H1 (cell line): ENCODE measurements around the gene CAMTA1. TPM values are rescaled to one million over a fixed set of nuclear protein-coding genes. Genes with fewer than 3 reads are reported as not detected.

Source experiments
- CTCF ChIA-PET: fragments of 300-600 bp; sonication (Branson Sonifier 250); formaldehyde crosslinking; loops from one replicate; lab custom pipeline; 2021; ENCODE audit not compliant: partially characterized antibody; lab: Charles Lee
- POLR2A ChIA-PET: fragments of 300-600 bp; sonication (Branson Sonifier 250); formaldehyde crosslinking; loops from one replicate; lab custom pipeline; 2021; ENCODE audit warnings: inconsistent platforms; ENCODE audit not compliant: partially characterized antibody; lab: Charles Lee
- DNase-seq, 2 experiments: peaks; one replicate each; pipeline versions ENCODE4 v3.0.0 to v3.0.0-alpha.2; 2010 to 2022; ENCODE audit warnings: low spot score in 2 of 2, low read depth in 1 of 2, mixed read lengths in 1 of 2
- FAIRE-seq: peaks from 2 replicates; lab custom pipeline; 2011; peaks lifted over from hg19 to GRCh38; lab: Jason Lieb, UNC
- H2AFZ ChIP-seq: 2 replicates; pipeline ENCODE4 v1.8.1; 2012; ENCODE audit warnings: low read length, inconsistent platforms
- H2AK5ac ChIP-seq: 2 replicates; pipeline ENCODE4 v1.6.1; 2013; ENCODE audit warnings: low read depth, low read length
- H2BK120ac ChIP-seq: replicated peaks from 2 replicates; pipeline ENCODE3; 2013; ENCODE audit warnings: low read depth, low read length, inconsistent platforms
- H2BK12ac ChIP-seq: 2 replicates; pipeline ENCODE4 v1.6.1; 2013; ENCODE audit warnings: low read depth, low read length
- H2BK15ac ChIP-seq: 2 replicates; pipeline ENCODE4 v1.6.1; 2013; ENCODE audit warnings: low read length
- H2BK20ac ChIP-seq: 2 replicates; pipeline ENCODE4 v1.6.1; 2013; ENCODE audit warnings: low read length
- H2BK5ac ChIP-seq: 2 replicates; pipeline ENCODE4 v1.6.1; 2013; ENCODE audit warnings: low read depth, low read length
- H3K14ac ChIP-seq: 2 replicates; pipeline ENCODE4 v1.6.1; 2013; ENCODE audit warnings: inconsistent platforms; ENCODE audit not compliant: insufficient read length
- H3K18ac ChIP-seq: 2 replicates; pipeline ENCODE4 v1.6.1; 2013; ENCODE audit warnings: low read length; ENCODE audit errors: extremely low read depth
- H3K23ac ChIP-seq: 2 replicates; pipeline ENCODE4 v1.6.1; 2013; ENCODE audit warnings: inconsistent platforms; ENCODE audit not compliant: insufficient read length
- H3K23me2 ChIP-seq: 2 replicates; pipeline ENCODE4 v1.6.1; 2013; ENCODE audit warnings: low read depth, low read length
- H3K27ac ChIP-seq: 2 replicates; pipeline ENCODE4 v1.6.1; 2011; ENCODE audit warnings: low read depth, low read length, inconsistent platforms
- H3K27me3 ChIP-seq, 4 experiments: replicated peaks in 1 of 4; 1 replicate in 1 of 4; 2 replicates in 3 of 4; pipeline versions ENCODE4 v1.6.1 to v1.8.1; 2011 to 2013; ENCODE audit warnings: low read length in 3 of 4, mild to moderate bottlenecking in 3 of 4, inconsistent platforms in 2 of 4, mixed read lengths in 2 of 4, moderate library complexity in 1 of 4; ENCODE audit not compliant: control insufficient read depth in 3 of 4, insufficient read depth in 3 of 4; ENCODE audit errors: extremely low read depth in 1 of 4
- H3K36me3 ChIP-seq, 4 experiments: 2 replicates each; pipeline versions ENCODE4 v1.6.1 to v1.8.1; 2011 to 2013; ENCODE audit warnings: mild to moderate bottlenecking in 4 of 4, low read length in 3 of 4, moderate library complexity in 2 of 4, control low read depth in 1 of 4, inconsistent platforms in 1 of 4; ENCODE audit not compliant: insufficient read depth in 4 of 4, control insufficient read depth in 2 of 4
- H3K4ac ChIP-seq: replicated peaks from 2 replicates; pipeline ENCODE3; 2013; ENCODE audit warnings: low read length, low read depth, mixed read lengths, inconsistent platforms; ENCODE audit not compliant: insufficient read length
- H3K4me1 ChIP-seq, 4 experiments: replicated peaks in 1 of 4; 1 replicate in 1 of 4; 2 replicates in 3 of 4; pipeline versions ENCODE4 v1.6.1 to v1.8.1; 2011 to 2013; ENCODE audit warnings: low read length in 3 of 4, inconsistent platforms in 2 of 4, mixed read lengths in 1 of 4; ENCODE audit not compliant: insufficient read depth in 4 of 4, control insufficient read depth in 3 of 4
- H3K4me2 ChIP-seq, 2 experiments: 2 replicates each; pipeline versions ENCODE4 v1.6.1 to v1.8.1; 2011 to 2013; ENCODE audit warnings: low read depth in 2 of 2, low read length in 2 of 2, control low read depth in 1 of 2, inconsistent platforms in 1 of 2, mild to moderate bottlenecking in 1 of 2; ENCODE audit not compliant: insufficient read depth in 1 of 2
- H3K4me3 ChIP-seq, 4 experiments: fragments of 200-600, 300-600 bp in 1 of 4; sonication (generic), shearing (Covaris generic), sonication (Bioruptor Twin) in 1 of 4; 2 replicates each; pipeline versions ENCODE4 v1.5.1 to v1.8.1; 2011 to 2016; ENCODE audit warnings: low read length in 4 of 4, low read depth in 3 of 4, control low read depth in 2 of 4, inconsistent platforms in 2 of 4, mild to moderate bottlenecking in 2 of 4, mixed read lengths in 1 of 4, moderate library complexity in 1 of 4; ENCODE audit not compliant: insufficient read depth in 2 of 4; ENCODE audit errors: extremely low read depth in 1 of 4
- H3K56ac ChIP-seq: replicated peaks from 2 replicates; pipeline ENCODE3; 2013; ENCODE audit warnings: low read depth, mild to moderate bottlenecking, mixed read lengths, low read length, inconsistent platforms; ENCODE audit not compliant: insufficient read length
- H3K79me1 ChIP-seq: 2 replicates; pipeline ENCODE4 v1.6.1; 2013; ENCODE audit warnings: low read depth, low read length, control low read depth
- H3K79me2 ChIP-seq, 2 experiments: 2 replicates each; pipeline versions ENCODE4 v1.6.1 to v1.8.1; 2012 to 2013; ENCODE audit warnings: low read length in 2 of 2, mild to moderate bottlenecking in 2 of 2, inconsistent platforms in 1 of 2; ENCODE audit not compliant: insufficient read depth in 2 of 2, control insufficient read depth in 1 of 2
- H3K9ac ChIP-seq, 4 experiments: replicated peaks in 1 of 4; 1 replicate in 1 of 4; 2 replicates in 3 of 4; pipeline versions ENCODE4 v1.6.1 to v1.8.1; 2011 to 2013; ENCODE audit warnings: low read depth in 3 of 4, low read length in 3 of 4, control low read depth in 2 of 4, mild to moderate bottlenecking in 2 of 4, moderate library complexity in 2 of 4, inconsistent platforms in 1 of 4; ENCODE audit errors: extremely low read depth in 1 of 4
- H3K9me3 ChIP-seq, 2 experiments: 2 replicates each; pipeline versions ENCODE4 v1.6.1 to v1.8.1; 2012 to 2013; ENCODE audit warnings: mild to moderate bottlenecking in 2 of 2, moderate library complexity in 2 of 2, control low read depth in 1 of 2, inconsistent platforms in 1 of 2, low read depth in 1 of 2, low read length in 1 of 2, mixed read lengths in 1 of 2; ENCODE audit not compliant: insufficient read depth in 2 of 2
- H4K20me1 ChIP-seq, 2 experiments: replicated peaks in 1 of 2; 2 replicates each; pipeline versions ENCODE3 to v1.8.1; 2011 to 2013; ENCODE audit warnings: inconsistent platforms in 2 of 2, low read length in 2 of 2, mild to moderate bottlenecking in 1 of 2; ENCODE audit not compliant: insufficient read depth in 2 of 2, control insufficient read depth in 1 of 2
- H4K5ac ChIP-seq: 2 replicates; pipeline ENCODE4 v1.6.1; 2013; ENCODE audit warnings: low read length, low read depth, mixed read lengths, inconsistent platforms; ENCODE audit not compliant: insufficient read length
- H4K8ac ChIP-seq: 2 replicates; pipeline ENCODE4 v1.8.0; 2013; ENCODE audit warnings: mild to moderate bottlenecking, moderate library complexity, low read length, inconsistent platforms; ENCODE audit not compliant: insufficient read depth; ENCODE audit errors: extremely low read depth
- H4K91ac ChIP-seq: replicated peaks from 2 replicates; pipeline ENCODE3; 2013; ENCODE audit warnings: low read length, mixed read lengths, inconsistent platforms; ENCODE audit not compliant: insufficient read length
- BACH1 ChIP-seq: IDR thresholded peaks from 2 replicates; pipeline ENCODE4 v1.6.1; 2012; ENCODE audit warnings: low read length, improper control_type of control experiment
- CHD2 ChIP-seq: IDR thresholded peaks from 2 replicates; pipeline ENCODE4 v1.6.1; 2012; ENCODE audit warnings: low read length, improper control_type of control experiment
- EP300 ChIP-seq, 2 experiments: IDR thresholded peaks; 1 replicate in 1 of 2; 2 replicates in 1 of 2; pipeline ENCODE4 v1.6.1; 2011 to 2012; ENCODE audit warnings: low read depth in 2 of 2, low read length in 2 of 2, mild to moderate bottlenecking in 2 of 2, borderline replicate concordance in 1 of 2, inconsistent platforms in 1 of 2, moderate library complexity in 1 of 2
- HDAC6 ChIP-seq: IDR thresholded peaks from one replicate; pipeline ENCODE4 v1.7.1; 2012; ENCODE audit warnings: low read depth, mild to moderate bottlenecking, inconsistent platforms, low read length, moderate library complexity
- KDM1A ChIP-seq: fragments of 200-600, 300-600 bp; sonication (generic); IDR thresholded peaks from 2 replicates; pipeline ENCODE4 v1.7.1; 2016; ENCODE audit warnings: mild to moderate bottlenecking, low read length, borderline replicate concordance
- SAP30 ChIP-seq: fragments of 300-600 bp; sonication (generic); IDR thresholded peaks from 2 replicates; pipeline ENCODE4 v1.7.1; 2012; ENCODE audit warnings: low read length, moderate library complexity, mild to moderate bottlenecking, inconsistent platforms; ENCODE audit not compliant: insufficient read depth, insufficient replicate concordance
- SIN3A ChIP-seq, 2 experiments: IDR thresholded peaks in 1 of 2; conservative IDR thresholded peaks in 1 of 2; 2 replicates each; pipeline ENCODE4 v1.6.1; 2011 to 2012; ENCODE audit warnings: low read length in 2 of 2, improper control_type of control experiment in 1 of 2, low read depth in 1 of 2, mild to moderate bottlenecking in 1 of 2
- WGBS, 2 experiments: shearing (Covaris generic) in 1 of 2; methylation state at CpG; one replicate each; pipeline versions ENCODE4 v1.1.6 to v1.1.7; 2013 to 2015; ENCODE audit warnings: low lambda C conversion rate in 2 of 2, mixed read lengths in 2 of 2, inconsistent platforms in 1 of 2, low coverage in 1 of 2, missing lambda C conversion rate in 1 of 2; ENCODE audit not compliant: insufficient replicate concordance in 2 of 2, insufficient coverage in 1 of 2, insufficient read length in 1 of 2; ENCODE audit errors: extremely low coverage in 1 of 2, missing lambda C conversion rate in 1 of 2; 5-methylcytosine and 5-hydroxymethylcytosine counted together
- polyA plus RNA-seq, 7 experiments: library from polyadenylated mRNA; depleted of rRNA in 3 of 7; stranded (reverse) in 5 of 7; unstranded in 2 of 7; fragments of >200 nt in 5 of 7; fragments of 200-250 nt in 2 of 7; gene quantifications; 1 replicate in 5 of 7; 2 replicates in 1 of 7; 4 replicates in 1 of 7; pipeline versions ENCODE4 v1.2.1 to v1.2.3, GENCODE V29; 2011 to 2013; ENCODE audit warnings: missing spikeins in 2 of 7, mixed read lengths in 2 of 7
- total RNA-seq: library from RNA; stranded (reverse); fragmentation: NEBNext Ultra II Directional; extraction: Animal tissue kit (Norgen Biotek cat#: 25700); gene quantifications from 2 replicates; pipeline ENCODE4 v1.2.1, GENCODE V29; 2021

Gene CAMTA1
- total and polyA plus RNA-seq, 2 of the 8 experiments (the other 6 are each of a cell fraction or from before 2014, with no cell fraction given) = 65.0 to 119 TPM

DNA sequence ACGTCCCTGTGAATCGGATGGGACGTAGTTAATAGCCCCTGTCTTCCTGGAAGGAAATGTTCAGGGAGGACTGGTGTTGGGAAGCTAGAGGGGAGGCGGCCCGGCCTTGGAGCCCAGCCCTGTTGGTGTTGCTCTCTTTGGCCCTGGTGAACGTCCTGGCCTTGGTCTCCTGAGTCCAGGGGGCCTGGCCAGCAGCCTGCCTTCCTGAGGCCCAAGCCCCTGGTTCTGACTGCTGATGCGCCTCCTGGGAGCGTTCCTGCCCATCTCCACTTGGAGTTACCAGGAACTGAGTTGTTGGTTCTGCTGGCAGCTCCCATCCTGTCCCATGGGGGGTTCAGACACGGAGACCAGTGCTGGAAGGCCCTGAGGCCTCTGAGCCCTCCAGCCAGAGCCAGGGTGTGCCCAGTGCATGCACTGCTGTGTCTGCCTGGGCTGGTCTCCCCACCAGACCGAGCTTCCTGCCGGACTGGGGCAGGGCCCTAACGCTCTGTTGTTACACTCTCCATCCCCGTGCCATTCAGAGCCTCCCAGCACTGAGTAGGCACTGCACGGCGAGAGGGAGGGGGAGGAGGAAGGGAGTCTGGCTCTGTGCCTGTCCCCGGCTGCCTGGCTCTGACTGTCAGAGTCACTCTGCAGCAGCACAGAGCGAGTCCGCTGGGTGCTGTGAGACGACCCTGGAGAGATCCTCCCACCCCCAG lies 603.4 kb downstream of the CAMTA1 start:
- H3K79me1 ChIP-seq = no peaks in the 10 kb centered on the region
- peak in 1 of 2 experiments; percentile 49 for DNase-seq
- H2AK5ac ChIP-seq = no peak overlapping the region
- H2BK5ac ChIP-seq = peak overlapping the region; percentile 39
- FAIRE-seq = no peak
- H3K27me3 ChIP-seq = no peaks in the 10 kb centered on the region
- peak overlapping the region; percentile 69 for H3K4ac ChIP-seq
- H3K79me2 ChIP-seq = no peaks in the 10 kb centered on the region
- H3K23me2 ChIP-seq = no peaks in the 10 kb centered on the region; the same call in 1 of the 2 replicates
- H3K4me1 ChIP-seq = peaks cover 0 to 6% (median 2%) of the 10 kb centered on the region in 4 experiments; a peak in 3 of 7 replicates
- no peak overlapping the region for H3K27ac ChIP-seq
- H2AFZ ChIP-seq = no peak overlapping the region
- H2BK120ac ChIP-seq = no peak overlapping the region
- H3K56ac ChIP-seq = no peak overlapping the region
- H3K14ac ChIP-seq = no peak overlapping the region
- no peak overlapping the region for H3K4me3 ChIP-seq
- H2BK12ac ChIP-seq = peak overlapping the region; percentile 39; the same call in 1 of the 2 replicates
- H3K4me2 ChIP-seq = no peak overlapping the region
- peak overlapping the region; percentile 36 for H4K5ac ChIP-seq
- no peak overlapping the region for H3K9ac ChIP-seq
- H2BK20ac ChIP-seq = peak overlapping the region; percentile 61; the same call in 1 of the 2 replicates
- no peaks in the 10 kb centered on the region for H3K36me3 ChIP-seq
- peak overlapping the region; percentile 88 for H2BK15ac ChIP-seq
- H3K9me3 ChIP-seq = no peaks in the 10 kb centered on the region
- WGBS, 2 experiments = 84% methylated on average over 15 of the region's 19 CpGs; no CpG with 5 or more reads in 1 of the 2 experiments
- no peak overlapping the region for H4K8ac ChIP-seq
- H3K18ac ChIP-seq = peak overlapping the region; percentile 19; the same call in 1 of the 2 replicates
- CTCF ChIA-PET = interaction anchor here (2.4 kb wide), 1 partner anchor 11 kb away, joined by 6 read pairs; no protein-coding TSS in a partner anchor
- H3K23ac ChIP-seq = no peak overlapping the region
- no peaks in the 10 kb centered on the region for H4K20me1 ChIP-seq
- peak overlapping the region; percentile 52 for H4K91ac ChIP-seq
- TF ChIP-seq SAP30 (no peak), SIN3A (conservative IDR thresholded peaks at IDR 0.05 in 1 of 2, IDR thresholded peaks at IDR 0.05 in 1 of 2; ENCODE audit: low read depth in 1 of 2, low read length in 2 of 2) (no peak), EP300 (IDR thresholded peaks at IDR 0.05; ENCODE audit: borderline replicate concordance in 1 of 2, low read depth in 2 of 2, low read length in 2 of 2) (no peak), CHD2 (no peak), HDAC6 (no peak), BACH1 (no peak), KDM1A (no peak)
- TF ChIP-seq, all 59 proteins: peak for 0
- POLR2A ChIA-PET = no interaction called here
